HG02884 (cell line): ENCODE data around the gene PCNT.
A peak's percentile ranks its signal among the peaks of the same experiment; 100 is the strongest.
"Not testable (repeated sequence)": the region's sequence is repeated elsewhere in the genome, so short reads cannot be mapped to it uniquely, and the experiment has no call there.

Experiments used
- ATAC-seq: cut with Tn5 transposase; IDR thresholded peaks from one replicate; pipeline ENCODE4 v1.9.1; 2021; ENCODE audit warnings: mild to moderate bottlenecking, moderate library complexity; ENCODE audit not compliant: unreplicated experiment

The PCNT gene

GRCh38 chr21:46356494-46357334 is 32.8 kb downstream of the PCNT start:
- no peak for ATAC-seq

DNA sequence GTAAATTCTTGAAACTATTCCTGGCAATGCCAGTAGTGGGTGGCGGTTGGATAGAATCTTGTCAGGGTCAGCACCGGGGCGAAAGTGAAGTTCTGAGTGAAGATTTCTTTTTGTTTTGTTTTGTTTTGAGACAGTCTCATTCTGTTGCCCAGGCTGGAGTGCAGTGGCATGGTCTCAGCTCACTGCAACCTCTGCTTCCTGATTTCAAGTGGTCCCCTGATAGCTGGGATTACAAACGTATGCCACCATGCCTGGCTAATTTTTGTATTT is 33.3 kb downstream of the PCNT start:
- ATAC-seq, result no peak

DNA sequence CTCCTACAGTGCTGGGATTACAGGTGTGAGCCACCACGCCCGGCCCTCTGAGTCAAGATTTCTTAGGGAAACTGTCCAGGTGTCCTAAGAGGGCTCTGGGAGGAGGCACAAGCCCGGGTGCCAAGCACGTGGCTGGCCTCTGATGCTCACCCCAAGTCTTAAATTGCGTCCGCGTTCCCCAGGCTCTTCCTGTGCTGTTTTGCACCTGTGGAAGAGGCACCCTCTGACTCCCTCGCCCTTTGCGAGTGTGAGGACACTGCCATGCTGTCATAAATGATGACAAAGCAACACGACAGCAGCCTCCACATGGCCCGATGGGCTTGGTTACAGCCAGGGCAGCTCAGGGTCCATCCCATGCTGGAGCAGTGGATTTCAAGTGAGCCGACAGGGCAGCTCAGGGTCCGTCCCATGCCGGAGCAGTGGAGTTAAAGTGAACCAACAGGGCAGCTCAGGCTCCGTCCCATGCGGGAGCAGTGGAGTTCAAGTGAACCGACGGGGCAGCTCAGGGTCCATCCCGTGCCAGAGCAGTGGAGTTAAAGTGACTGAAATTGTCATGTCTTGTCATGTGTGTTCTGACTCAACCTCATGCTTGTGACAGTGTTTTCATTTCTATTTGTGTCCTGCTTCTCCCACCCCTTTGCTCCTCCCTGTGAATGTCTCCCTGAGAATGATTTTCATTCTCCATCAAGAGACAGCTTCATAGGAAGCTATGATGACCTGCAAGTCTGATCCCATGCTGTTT is 33.9 kb downstream of the PCNT start:
- no peak for ATAC-seq

DNA sequence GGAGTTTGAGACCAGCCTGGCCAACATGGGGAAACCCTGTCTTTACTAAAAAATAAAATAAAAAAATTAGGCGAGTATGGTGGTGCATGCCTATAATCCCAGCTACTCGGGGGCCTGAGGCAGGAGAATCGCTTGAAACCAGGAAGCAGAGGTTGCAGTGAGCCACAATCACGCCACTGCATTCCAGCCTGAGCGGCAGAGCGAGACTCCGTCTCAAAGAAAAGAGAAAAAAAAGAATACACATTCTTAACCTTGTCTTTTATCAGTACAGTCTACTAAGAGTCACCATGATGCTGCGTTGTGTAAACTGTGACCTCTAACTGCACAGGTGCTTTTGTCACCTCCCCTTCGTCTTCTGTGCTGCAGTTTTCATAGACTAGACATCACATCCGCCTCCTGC is 37.2 kb downstream of the PCNT start:
- ATAC-seq, result no peak

DNA sequence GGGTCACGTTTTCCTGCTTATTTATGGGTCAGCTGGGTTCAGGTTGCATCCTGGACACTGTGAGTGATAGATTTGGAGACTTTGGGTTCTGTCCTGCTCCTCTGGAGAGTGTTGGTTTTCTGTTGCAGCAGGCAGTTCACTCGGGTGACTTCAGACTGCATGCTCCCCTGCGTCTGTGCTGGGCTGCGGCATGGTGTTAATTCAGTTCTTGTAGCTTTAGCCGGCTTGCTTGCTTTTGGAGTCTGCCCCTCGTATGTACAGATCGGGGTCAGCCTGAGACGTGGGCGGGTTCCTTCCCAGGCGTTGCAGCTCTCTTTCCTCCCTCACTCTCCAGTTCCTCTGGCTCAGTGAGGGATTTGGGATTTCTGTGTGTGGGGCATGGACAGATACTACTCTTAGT is 38.0 kb downstream of the PCNT start:
- no peak for ATAC-seq

- no peak for ATAC-seq
Observed at GRCh38 chr21:46362946-46363345, 39.0 kb downstream of the PCNT start.

DNA sequence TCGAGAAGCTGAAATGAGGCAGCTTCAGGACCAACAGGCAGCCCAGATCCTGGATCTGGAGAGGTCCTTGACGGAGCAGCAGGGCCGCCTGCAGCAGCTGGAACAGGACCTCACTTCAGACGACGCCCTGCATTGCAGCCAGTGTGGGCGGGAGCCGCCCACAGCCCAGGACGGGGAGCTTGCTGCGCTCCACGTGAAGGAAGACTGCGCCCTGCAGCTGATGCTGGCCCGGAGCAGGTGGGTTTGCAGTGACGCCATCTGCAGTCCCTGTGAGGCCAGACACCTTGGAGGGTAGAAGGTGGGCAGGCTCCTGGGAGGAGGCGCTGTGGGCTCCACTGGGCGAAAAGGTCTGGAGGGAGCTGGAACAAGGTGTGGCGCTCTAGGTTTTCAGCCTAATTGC is 39.7 kb downstream of the PCNT start:
- ATAC-seq, result no peak

GRCh38 chr21:46366091-46366490 is 42.1 kb downstream of the PCNT start:
- no peak for ATAC-seq

GRCh38 chr21:46366561-46366960 is 42.6 kb downstream of the PCNT start:
- ATAC-seq, result no peak

GRCh38 chr21:46366966-46367365 is 43.0 kb downstream of the PCNT start:
- ATAC-seq, result no peak

GRCh38 chr21:46368533-46369285 is 44.8 kb downstream of the PCNT start:
- ATAC-seq, result peak; percentile 75

DNA sequence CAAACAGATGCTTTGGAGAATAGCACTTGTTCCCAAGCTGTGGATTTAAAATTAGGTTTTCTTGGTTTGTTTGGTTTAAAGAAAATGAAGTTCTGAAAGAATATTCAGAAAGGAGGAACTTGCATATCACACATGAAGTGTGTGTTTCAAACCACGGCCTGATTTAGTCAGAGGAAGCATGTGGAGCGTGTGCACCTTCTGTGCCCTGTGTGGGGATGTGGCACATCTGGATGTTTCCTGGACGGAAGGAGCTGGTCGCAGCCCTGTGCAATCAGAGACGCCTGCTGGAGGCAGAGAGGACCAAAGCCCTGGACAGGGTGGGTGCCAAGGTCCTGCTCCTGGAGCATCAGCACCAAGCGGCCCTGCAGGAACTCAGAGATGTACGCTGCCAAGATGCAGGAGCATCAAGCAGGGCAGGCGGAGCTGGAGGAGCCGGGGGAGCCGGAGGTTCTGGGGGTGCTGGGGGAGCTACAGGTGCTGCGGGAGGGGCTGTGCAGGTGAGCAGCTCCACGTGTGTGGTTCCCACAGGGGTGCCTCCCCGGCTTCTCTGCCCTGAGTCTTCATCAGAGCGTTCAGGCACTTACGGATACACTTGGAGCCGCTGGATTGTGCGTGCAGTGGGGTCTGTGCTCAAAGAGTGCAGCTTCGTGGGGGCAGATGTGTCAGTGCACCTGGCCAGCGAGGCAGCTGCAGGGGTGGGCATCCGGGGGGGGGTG is 45.7 kb downstream of the PCNT start:
- no peak for ATAC-seq

GRCh38 chr21:46371204-46372013 is 47.5 kb downstream of the PCNT start:
- ATAC-seq, result no peak

GRCh38 chr21:46372014-46372485 is 48.1 kb downstream of the PCNT start:
- no peak for ATAC-seq

DNA sequence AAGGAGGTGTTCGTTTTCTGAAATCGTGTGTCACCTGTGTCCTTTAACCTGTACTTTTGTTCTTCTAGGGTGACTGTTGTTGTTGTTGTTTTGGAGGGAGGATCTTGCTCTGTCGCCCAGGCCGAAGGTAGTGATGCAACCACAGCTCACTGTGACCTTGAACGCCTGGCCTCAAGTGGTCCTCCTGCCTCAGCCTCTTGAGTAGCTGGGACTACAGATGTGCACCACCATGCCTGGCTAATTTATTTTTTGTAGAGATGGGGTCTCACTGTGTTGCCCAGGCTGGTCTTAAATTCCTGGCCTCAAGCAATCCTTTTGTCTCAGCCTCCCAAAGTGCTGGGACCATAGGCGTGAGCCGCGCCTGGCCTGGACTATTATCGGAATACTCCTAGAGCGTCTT is 49.0 kb downstream of the PCNT start:
- not testable (repeated sequence) for ATAC-seq

DNA sequence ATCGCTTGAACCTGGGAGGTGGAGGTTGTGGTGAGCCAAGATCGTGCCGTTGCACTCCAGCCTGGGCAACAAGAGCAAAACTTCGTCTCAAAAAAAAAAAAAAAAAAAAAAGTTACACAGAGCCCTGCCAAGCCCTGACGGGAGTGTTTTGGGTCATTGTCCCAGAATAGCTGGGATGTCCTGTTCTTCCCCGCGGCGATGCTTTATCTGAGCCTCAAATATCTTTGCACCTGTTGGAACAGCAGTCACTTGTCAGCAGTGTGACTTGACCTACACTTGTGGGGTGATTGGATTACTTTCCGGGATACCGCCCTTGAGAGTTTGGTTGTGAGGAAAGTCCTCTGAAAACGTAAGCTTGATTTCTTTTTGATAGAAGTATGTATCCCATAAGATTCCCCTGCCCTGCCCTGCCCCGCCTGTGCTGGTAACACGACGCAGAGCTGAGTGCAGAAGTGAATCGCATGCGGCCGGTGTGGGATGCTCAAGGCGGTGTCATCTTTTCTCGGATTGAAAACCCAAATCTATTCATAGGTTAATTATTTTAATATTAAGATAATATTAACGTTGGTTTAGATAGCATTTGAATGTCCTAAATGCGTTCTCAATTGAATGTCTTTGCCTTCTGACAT is 50.9 kb downstream of the PCNT start:
- no peak for ATAC-seq

DNA sequence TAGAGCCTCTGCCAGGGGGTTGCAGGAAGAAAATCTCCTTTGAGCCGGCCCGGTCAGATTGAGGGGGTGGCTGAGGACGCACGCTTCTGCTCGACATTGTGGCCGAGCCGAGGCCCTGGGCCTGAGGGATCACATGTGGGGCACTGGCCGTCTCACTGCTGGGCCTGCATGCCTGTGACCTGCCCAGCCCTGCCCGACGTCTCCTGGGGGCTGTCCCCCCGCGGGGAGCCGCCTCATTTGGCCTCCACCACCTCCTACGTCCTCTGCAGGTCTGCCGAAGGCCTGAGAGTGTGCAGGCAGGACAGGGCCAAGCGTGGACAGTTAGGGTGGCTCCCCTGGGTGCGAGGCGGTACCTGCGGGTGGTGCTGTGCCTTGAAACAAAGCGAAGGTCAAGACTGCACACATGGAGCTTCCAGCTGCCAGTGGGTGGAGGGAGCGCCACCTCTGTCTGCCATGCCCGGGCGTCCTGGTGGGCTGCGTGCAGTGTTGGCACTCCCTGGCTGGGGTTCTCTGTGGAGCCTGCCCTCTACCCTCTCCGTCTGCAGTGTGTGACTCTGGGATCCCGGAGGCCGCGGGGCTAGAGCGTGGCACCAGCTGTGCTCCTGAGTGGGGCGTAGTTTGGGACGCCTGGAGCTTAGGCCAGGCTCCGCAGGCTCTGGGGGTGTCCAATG is 51.7 kb downstream of the PCNT start:
- no peak for ATAC-seq

DNA sequence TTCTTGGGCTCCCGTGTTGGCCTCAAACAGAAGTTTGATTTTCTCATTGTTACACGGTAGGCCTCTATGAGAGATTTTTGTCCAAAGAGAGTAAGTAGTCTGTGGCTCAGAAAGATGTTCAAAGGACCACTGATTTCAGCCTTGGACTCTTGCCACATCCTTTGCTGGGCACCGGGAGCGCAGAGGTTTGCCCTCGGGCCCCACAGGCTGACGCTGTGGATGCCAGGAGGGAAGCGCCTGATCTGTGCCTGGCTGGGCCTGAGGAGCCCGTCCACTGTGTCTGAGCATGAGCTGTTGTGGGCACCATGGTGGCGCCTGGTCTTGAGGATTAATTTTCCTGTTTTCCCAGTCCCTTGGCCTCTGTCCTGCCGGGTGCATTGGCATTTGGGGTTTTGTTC is 52.3 kb downstream of the PCNT start:
- no peak for ATAC-seq

GRCh38 chr21:46376856-46377453 is 53.0 kb downstream of the PCNT start:
- ATAC-seq, result no peak
